HEK293 (cell line): ENCODE results near the gene SLC25A36.

Experiments used
- CTCF ChIA-PET: fragments of 350-600 bp; formaldehyde crosslinking; extraction: SDS; loops from one replicate; lab custom pipeline; 2021; ENCODE audit warnings: antibody characterized with exemption; lab: Yijun Ruan, JAX
- POLR2A ChIA-PET: fragments of 300-600 bp; formaldehyde crosslinking; extraction: SDS; loops from one replicate; lab custom pipeline; 2020; ENCODE audit warnings: antibody characterized with exemption, inconsistent platforms; lab: Yijun Ruan, JAX
- H3K27ac ChIP-seq: fragments of 200-500 bp; sonication (Bioruptor generic); 2 replicates; pipeline ENCODE4 v1.5.1; 2014; ENCODE audit warnings: low read depth, low read length, control low read depth, inconsistent platforms; ENCODE audit errors: extremely low read depth
- H3K36me3 ChIP-seq, 2 experiments: fragments of 200-500 bp in 1 of 2; sonication (Bioruptor generic) in 1 of 2; 1 replicate in 1 of 2; 2 replicates in 1 of 2; pipeline ENCODE4 v1.5.1; 2014 to 2017; ENCODE audit warnings: inconsistent platforms in 2 of 2, low read length in 2 of 2; ENCODE audit not compliant: control insufficient read depth in 2 of 2, insufficient read depth in 1 of 2
- H3K4me1 ChIP-seq: fragments of 200-500 bp; sonication (Bioruptor generic); 2 replicates; pipeline ENCODE4 v1.5.1; 2014; ENCODE audit warnings: mild to moderate bottlenecking, low read length, inconsistent platforms; ENCODE audit not compliant: control insufficient read depth, insufficient read depth
- H3K4me3 ChIP-seq: 2 replicates; pipeline ENCODE4 v1.5.1; 2011; ENCODE audit warnings: low read depth, mild to moderate bottlenecking, control low read depth, low read length, moderate library complexity
- H3K9me3 ChIP-seq: fragments of 200-500 bp; sonication (Bioruptor generic); 2 replicates; pipeline ENCODE4 v1.5.1; 2014; ENCODE audit warnings: low read depth, low read length, inconsistent platforms; ENCODE audit not compliant: control insufficient read depth, insufficient read depth
- CTCF ChIP-seq: fragments of 450-650 bp; formaldehyde crosslinking; IDR thresholded peaks from 2 replicates; pipeline ENCODE4 v1.5.1; 2016; ENCODE audit warnings: missing biosample characterization, missing genetic modification characterization
- HIC1 ChIP-seq: fragments of 450-650 bp; formaldehyde crosslinking; IDR thresholded peaks from 2 replicates; pipeline ENCODE4 v1.5.1; 2016; ENCODE audit warnings: missing biosample characterization, missing genetic modification characterization
- HOXA7 ChIP-seq: sonication (generic); formaldehyde crosslinking; IDR thresholded peaks from 2 replicates; pipeline ENCODE4 v1.8.1; 2022; ENCODE audit warnings: missing genetic modification reagents, borderline replicate concordance
- KLF8 ChIP-seq: fragments of 450-650 bp; formaldehyde crosslinking; IDR thresholded peaks from 2 replicates; pipeline ENCODE4 v1.5.1; 2016; ENCODE audit warnings: missing biosample characterization, missing genetic modification characterization
- SALL2 ChIP-seq: fragments of 450-650 bp; formaldehyde crosslinking; IDR thresholded peaks from 2 replicates; pipeline ENCODE4 v1.5.0; 2017; ENCODE audit warnings: missing biosample characterization, mild to moderate bottlenecking, missing genetic modification characterization, borderline replicate concordance
- SCRT1 ChIP-seq: fragments of 450-650 bp; formaldehyde crosslinking; IDR thresholded peaks from 2 replicates; pipeline ENCODE4 v1.5.1; 2016; ENCODE audit warnings: missing biosample characterization, missing genetic modification characterization, borderline replicate concordance
- SETDB1 ChIP-seq: IDR thresholded peaks from one replicate; pipeline ENCODE4 v1.6.1; 2017; ENCODE audit warnings: mild to moderate bottlenecking, low read length, moderate library complexity, mixed read lengths; ENCODE audit not compliant: insufficient read length
- TRIM28 ChIP-seq: IDR thresholded peaks from 2 replicates; pipeline ENCODE4 v1.6.1; 2011; ENCODE audit warnings: low read length, control low read depth, borderline replicate concordance
- ZBTB8A ChIP-seq: fragments of 450-650 bp; formaldehyde crosslinking; IDR thresholded peaks from 2 replicates; pipeline ENCODE4 v1.5.1; 2016; ENCODE audit warnings: missing biosample characterization, missing genetic modification characterization
- ZNF146 ChIP-seq: fragments of 450-650 bp; formaldehyde crosslinking; IDR thresholded peaks from 2 replicates; pipeline ENCODE4 v1.5.1; 2016; ENCODE audit warnings: missing biosample characterization, missing genetic modification characterization
- ZNF175 ChIP-seq: fragments of 450-650 bp; formaldehyde crosslinking; IDR thresholded peaks from 2 replicates; pipeline ENCODE4 v1.5.1; 2016; ENCODE audit warnings: missing biosample characterization, missing genetic modification characterization
- ZNF223 ChIP-seq: fragments of 450-650 bp; formaldehyde crosslinking; IDR thresholded peaks from 2 replicates; pipeline ENCODE4 v1.5.1; 2016; ENCODE audit warnings: missing biosample characterization, missing genetic modification characterization
- ZNF239 ChIP-seq: fragments of 450-650 bp; formaldehyde crosslinking; IDR thresholded peaks from 2 replicates; pipeline ENCODE4 v1.5.1; 2016; ENCODE audit warnings: missing biosample characterization, missing genetic modification characterization
- ZNF24 ChIP-seq: fragments of 450-650 bp; formaldehyde crosslinking; IDR thresholded peaks from 2 replicates; pipeline ENCODE4 v1.5.1; 2016; ENCODE audit warnings: missing biosample characterization, missing genetic modification characterization
- ZNF341 ChIP-seq: fragments of 450-650 bp; formaldehyde crosslinking; IDR thresholded peaks from 2 replicates; pipeline ENCODE4; 2016; ENCODE audit warnings: low read depth, missing biosample characterization, missing genetic modification characterization
- ZNF473 ChIP-seq: fragments of 450-650 bp; formaldehyde crosslinking; IDR thresholded peaks from 2 replicates; pipeline ENCODE4 v1.5.1; 2017; ENCODE audit warnings: missing biosample characterization, missing genetic modification characterization
- ZNF555 ChIP-seq: fragments of 450-650 bp; formaldehyde crosslinking; conservative IDR thresholded peaks from 2 replicates; pipeline ENCODE4 v1.5.1; 2017; ENCODE audit warnings: missing biosample characterization, mild to moderate bottlenecking, missing genetic modification characterization, inconsistent platforms
- ZNF558 ChIP-seq: fragments of 450-650 bp; formaldehyde crosslinking; IDR thresholded peaks from 2 replicates; pipeline ENCODE4 v1.5.1; 2016; ENCODE audit warnings: missing biosample characterization, missing genetic modification characterization
- ZNF658 ChIP-seq: fragments of 450-650 bp; formaldehyde crosslinking; IDR thresholded peaks from 2 replicates; pipeline ENCODE4; 2016; ENCODE audit warnings: missing biosample characterization, missing genetic modification characterization
- ZNF670 ChIP-seq: fragments of 450-650 bp; formaldehyde crosslinking; IDR thresholded peaks from 2 replicates; pipeline ENCODE4 v1.5.1; 2016; ENCODE audit warnings: missing biosample characterization, missing genetic modification characterization, low read depth
- ZNF707 ChIP-seq: fragments of 450-650 bp; formaldehyde crosslinking; IDR thresholded peaks from 2 replicates; pipeline ENCODE4 v1.5.1; 2016; ENCODE audit warnings: missing biosample characterization, missing genetic modification characterization
- ZNF768 ChIP-seq: fragments of 450-650 bp; formaldehyde crosslinking; IDR thresholded peaks from 2 replicates; pipeline ENCODE4 v1.5.1; 2018; ENCODE audit warnings: missing biosample characterization, mild to moderate bottlenecking, missing genetic modification characterization
- ZNF785 ChIP-seq: fragments of 450-650 bp; formaldehyde crosslinking; IDR thresholded peaks from 2 replicates; pipeline ENCODE4 v1.5.1; 2016; ENCODE audit warnings: missing biosample characterization, missing genetic modification characterization
- ZSCAN16 ChIP-seq: fragments of 450-650 bp; formaldehyde crosslinking; IDR thresholded peaks from 2 replicates; pipeline ENCODE4 v1.5.1; 2016; ENCODE audit warnings: missing biosample characterization, missing genetic modification characterization
- ZSCAN30 ChIP-seq: fragments of 450-650 bp; IDR thresholded peaks from 2 replicates; pipeline ENCODE4 v1.5.1; 2018; ENCODE audit warnings: missing biosample characterization, mild to moderate bottlenecking, missing genetic modification characterization, moderate library complexity
- ZSCAN5A ChIP-seq: fragments of 450-650 bp; formaldehyde crosslinking; IDR thresholded peaks from 2 replicates; pipeline ENCODE4 v1.5.1; 2016; ENCODE audit warnings: missing biosample characterization, missing genetic modification characterization
- TF ChIP-seq, protein P1 (sequence below): fragments of 450-650 bp; formaldehyde crosslinking; IDR thresholded peaks from 2 replicates; pipeline ENCODE4 v1.5.1; 2016; ENCODE audit warnings: missing biosample characterization, missing genetic modification characterization
- TF ChIP-seq, protein P2 (sequence below): fragments of 450-650 bp; formaldehyde crosslinking; IDR thresholded peaks from 2 replicates; pipeline ENCODE4 v1.5.1; 2017; ENCODE audit warnings: missing biosample characterization, missing genetic modification characterization

SLC25A36 gene

GRCh38 chr3:140911822-140912221 lies 29.8 kb upstream of the SLC25A36 start:
- ChIA-PET POLR2A (interaction anchor here (1.2 kb wide), 1 partner anchor 41 kb away, joined by 5 read pairs; no protein-coding TSS in a partner anchor), CTCF (interaction anchor here (0.8 to 1.2 kb wide), 3 partner anchors 12 to 35 kb away, joined by 3 read pairs; no protein-coding TSS in a partner anchor)
- no peak overlapping the region for H3K4me3 ChIP-seq
- 0 out of 2 replicates have a peak overlapping the region, but pooled peaks have one; percentile 3 for H3K27ac ChIP-seq
- H3K9me3 ChIP-seq: no peaks in the 10 kb centered on the region
- peaks cover 15% of the 10 kb centered on the region for H3K4me1 ChIP-seq
- no peaks in the 10 kb centered on the region for H3K36me3 ChIP-seq
- no peak for TF ChIP-seq ZNF473 (tag by site-specific recombination)
- TF ChIP-seq HIC1 (tag by site-specific recombination): no peak
- TF ChIP-seq ZNF658: no peak
- no peak for TF ChIP-seq ZNF146 (tag by site-specific recombination)
- TF ChIP-seq KLF8: 0 out of 2 replicates have a peak, but pooled peaks have one; percentile 33
- TF ChIP-seq ZNF223: no peak
- TF ChIP-seq, protein P1, sequence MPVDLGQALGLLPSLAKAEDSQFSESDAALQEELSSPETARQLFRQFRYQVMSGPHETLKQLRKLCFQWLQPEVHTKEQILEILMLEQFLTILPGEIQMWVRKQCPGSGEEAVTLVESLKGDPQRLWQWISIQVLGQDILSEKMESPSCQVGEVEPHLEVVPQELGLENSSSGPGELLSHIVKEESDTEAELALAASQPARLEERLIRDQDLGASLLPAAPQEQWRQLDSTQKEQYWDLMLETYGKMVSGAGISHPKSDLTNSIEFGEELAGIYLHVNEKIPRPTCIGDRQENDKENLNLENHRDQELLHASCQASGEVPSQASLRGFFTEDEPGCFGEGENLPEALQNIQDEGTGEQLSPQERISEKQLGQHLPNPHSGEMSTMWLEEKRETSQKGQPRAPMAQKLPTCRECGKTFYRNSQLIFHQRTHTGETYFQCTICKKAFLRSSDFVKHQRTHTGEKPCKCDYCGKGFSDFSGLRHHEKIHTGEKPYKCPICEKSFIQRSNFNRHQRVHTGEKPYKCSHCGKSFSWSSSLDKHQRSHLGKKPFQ (tag by site-specific recombination): peak; percentile 44; the same call in 1 of the 2 replicates
- no peak for TF ChIP-seq ZNF175 (tag by site-specific recombination)
- no peak for TF ChIP-seq SCRT1 (tag by site-specific recombination)
- TF ChIP-seq ZSCAN5A (tag by site-specific recombination): no peak
- no peak for TF ChIP-seq ZNF558 (tag by site-specific recombination)
- TF ChIP-seq HOXA7 (CRISPR knock-in tag): no peak
- no peak for TF ChIP-seq ZNF768 (tag by site-specific recombination)
- 0 out of 2 replicates have a peak, but pooled peaks have one; percentile 42 for TF ChIP-seq ZSCAN30
- TF ChIP-seq ZNF707: no peak
- TF ChIP-seq ZNF341 (tag by site-specific recombination): no peak
- no peak; the same call in 1 of the 2 replicates for TF ChIP-seq ZNF24
- no peak for TF ChIP-seq ZNF239
- peak; percentile 86 for TF ChIP-seq TRIM28
- TF ChIP-seq ZNF555 (tag by site-specific recombination): no peak
- TF ChIP-seq ZNF670 (tag by site-specific recombination): no peak
- TF ChIP-seq, protein P2, sequence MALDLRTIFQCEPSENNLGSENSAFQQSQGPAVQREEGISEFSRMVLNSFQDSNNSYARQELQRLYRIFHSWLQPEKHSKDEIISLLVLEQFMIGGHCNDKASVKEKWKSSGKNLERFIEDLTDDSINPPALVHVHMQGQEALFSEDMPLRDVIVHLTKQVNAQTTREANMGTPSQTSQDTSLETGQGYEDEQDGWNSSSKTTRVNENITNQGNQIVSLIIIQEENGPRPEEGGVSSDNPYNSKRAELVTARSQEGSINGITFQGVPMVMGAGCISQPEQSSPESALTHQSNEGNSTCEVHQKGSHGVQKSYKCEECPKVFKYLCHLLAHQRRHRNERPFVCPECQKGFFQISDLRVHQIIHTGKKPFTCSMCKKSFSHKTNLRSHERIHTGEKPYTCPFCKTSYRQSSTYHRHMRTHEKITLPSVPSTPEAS: no peak
- no peak for TF ChIP-seq CTCF (tag by site-specific recombination)
- TF ChIP-seq SALL2 (tag by site-specific recombination): no peak
- no peak for TF ChIP-seq ZNF785
- TF ChIP-seq ZBTB8A (tag by site-specific recombination): peak; percentile 19; the same call in 1 of the 2 replicates
- no peak for TF ChIP-seq SETDB1
- no peak for TF ChIP-seq ZSCAN16
